ENCODE results near the gene ALG14.

ALG14 gene

GRCh38 chr1:95012389-95012788, 60.4 kb downstream of the ALG14 start:
- no peak for TF ChIP-seq CTCF (IDR thresholded peaks at IDR 0.05; ENCODE audit: control insufficient read depth, extremely low read depth, insufficient read depth)
- H3K4me3 ChIP-seq (ENCODE audit: low read depth, low read length) = no peak overlapping the region
- no peak for DNase-seq (ENCODE audit: low read depth)

- TF ChIP-seq CTCF (IDR thresholded peaks at IDR 0.05; ENCODE audit: control insufficient read depth, extremely low read depth, insufficient read depth) = no peak
- H3K4me3 ChIP-seq (ENCODE audit: low read depth, low read length) = no peak overlapping the region
- no peak for DNase-seq (ENCODE audit: low read depth)
These were observed 62.6 kb downstream of the ALG14 start for GRCh38 chr1:95010158-95010557.

- TF ChIP-seq CTCF (IDR thresholded peaks at IDR 0.05; ENCODE audit: control insufficient read depth, extremely low read depth, insufficient read depth) = no peak
- peak; percentile 86 for DNase-seq (ENCODE audit: low read depth)
- H3K4me3 ChIP-seq (ENCODE audit: low read depth, low read length) = no peak overlapping the region
These were observed 65.1 kb downstream of the ALG14 start for GRCh38 chr1:95007687-95008086.

- no peak for DNase-seq (ENCODE audit: low read depth)
- H3K4me3 ChIP-seq (ENCODE audit: low read depth, low read length) = no peak overlapping the region
- no peak for TF ChIP-seq CTCF (IDR thresholded peaks at IDR 0.05; ENCODE audit: control insufficient read depth, extremely low read depth, insufficient read depth)
These were observed 66.1 kb downstream of the ALG14 start for GRCh38 chr1:95006681-95007080.

- no peak for TF ChIP-seq CTCF (IDR thresholded peaks at IDR 0.05; ENCODE audit: control insufficient read depth, extremely low read depth, insufficient read depth)
- no peak overlapping the region for H3K4me3 ChIP-seq (ENCODE audit: low read depth, low read length)
- no peak for DNase-seq (ENCODE audit: low read depth)
These were observed 67.2 kb downstream of the ALG14 start for GRCh38 chr1:95005584-95005983.

GRCh38 chr1:95004013-95004412, 68.7 kb downstream of the ALG14 start:
- no peak for TF ChIP-seq CTCF (IDR thresholded peaks at IDR 0.05; ENCODE audit: control insufficient read depth, extremely low read depth, insufficient read depth)
- no peak for DNase-seq (ENCODE audit: low read depth)
- no peak overlapping the region for H3K4me3 ChIP-seq (ENCODE audit: low read depth, low read length)

GRCh38 chr1:95003433-95003738, 69.4 kb downstream of the ALG14 start:
- H3K4me3 ChIP-seq (ENCODE audit: low read depth, low read length) = no peak overlapping the region
- no peak for DNase-seq (ENCODE audit: low read depth)
- no peak for TF ChIP-seq CTCF (IDR thresholded peaks at IDR 0.05; ENCODE audit: control insufficient read depth, extremely low read depth, insufficient read depth)

Measured in LNCaP clone FGC (cell line).